Adipose tissue (tissue), 3 donors: ENCODE measurements around the gene NOS1AP. TPM values are rescaled to one million over a fixed set of nuclear protein-coding genes. Genes with fewer than 3 reads are reported as not detected.

ENCODE experiments used
- H3K27ac ChIP-seq: one replicate; pipeline ENCODE4 v1.5.1; 2013; ENCODE audit warnings: low read depth, low read length
- WGBS, 3 donors: extraction: QIAGEN DNeasy Blood & Tissue Kit; methylation state at CpG; one replicate each; pipeline ENCODE4 v1.1.7; 2013; 5-methylcytosine and 5-hydroxymethylcytosine counted together
- polyA plus RNA-seq, 3 donors: library from polyadenylated mRNA; stranded (reverse); fragments of 200-250 nt; gene quantifications; one replicate each; pipeline ENCODE4 v1.2.3, GENCODE V29; 2013
- donor health status: healthy with polysubstance abuse.
- donor health status: Bipolar disorder and iron deficiency.
- donor health status: healthy.

NOS1AP gene
- 1 to 10 TPM in 1 of 3 donors, under 1 TPM in 2; 0.28 to 1.1 (median 0.40) TPM for polyA plus RNA-seq

DNA sequence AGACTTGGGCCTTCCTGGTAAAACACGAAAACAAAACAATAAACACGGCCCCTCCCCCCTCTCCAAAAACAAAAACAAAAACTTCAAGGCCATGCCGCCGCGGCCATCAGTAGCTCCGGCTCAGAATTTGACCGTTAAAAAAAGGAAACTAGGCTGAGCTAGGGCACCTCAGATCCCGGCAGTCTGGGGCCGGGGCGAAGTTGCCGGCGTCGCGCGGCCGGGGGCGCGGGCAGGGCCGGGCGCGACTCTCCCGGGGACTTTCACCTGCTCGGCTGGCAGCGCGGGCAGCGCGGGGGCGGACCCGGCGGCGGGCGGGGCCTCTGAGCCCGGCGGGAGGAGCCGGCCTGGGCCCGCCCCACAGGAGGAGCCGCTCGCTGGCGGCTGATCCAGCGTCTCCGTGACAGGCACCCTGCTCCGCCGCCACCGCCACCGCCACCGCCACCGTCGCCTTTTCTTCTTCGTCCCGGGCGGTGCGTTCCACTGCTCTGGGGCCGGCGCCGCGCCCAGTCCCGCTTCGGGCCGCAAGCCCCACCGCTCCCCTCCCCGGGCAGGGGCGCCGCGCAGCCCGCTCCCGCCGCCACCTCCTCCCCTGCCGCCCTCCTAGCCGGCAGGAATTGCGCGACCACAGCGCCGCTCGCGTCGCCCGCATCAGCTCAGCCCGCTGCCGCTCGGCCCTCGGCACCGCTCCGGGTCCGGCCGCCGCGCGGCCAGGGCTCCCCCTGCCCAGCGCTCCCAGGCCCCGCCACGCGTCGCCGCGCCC lies at the start of gene NOS1AP:
TSS of gene NOS1AP (plus strand) at position 358 of the 760 bp plus-strand sequence. CDS start 487 bp downstream, outside the sequence.
- WGBS, 3 donors, result 0 to 1% (median 0%) methylated on average over 61 to 93 of the region's 95 CpGs
- no peak within 1 kb of the TSS for H3K27ac ChIP-seq

DNA sequence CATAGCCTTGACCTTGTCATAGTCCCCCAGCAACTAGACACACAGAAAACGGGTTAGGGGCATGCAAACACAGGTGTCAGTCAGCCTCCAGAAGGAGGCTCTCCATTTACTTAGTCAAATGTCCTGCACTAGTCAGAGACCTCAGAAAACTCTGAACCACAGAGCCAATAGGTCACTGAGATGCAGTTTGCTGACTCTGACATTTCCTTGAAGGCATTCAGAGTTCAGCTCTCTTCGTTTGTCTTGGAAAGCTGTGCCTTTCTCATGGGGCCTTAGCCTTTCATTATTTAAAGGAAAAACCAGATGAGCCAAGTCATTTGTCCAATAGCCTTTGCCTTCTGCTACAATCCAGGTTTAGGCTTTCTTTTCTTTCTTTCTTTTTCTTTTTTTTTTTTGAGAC lies 49.3 kb upstream of the NOS1AP start:
- no peak overlapping the region for H3K27ac ChIP-seq
- WGBS, 3 donors, result 35 to 56% (median 44%) methylated on average over 2 of the region's 2 CpGs

DNA sequence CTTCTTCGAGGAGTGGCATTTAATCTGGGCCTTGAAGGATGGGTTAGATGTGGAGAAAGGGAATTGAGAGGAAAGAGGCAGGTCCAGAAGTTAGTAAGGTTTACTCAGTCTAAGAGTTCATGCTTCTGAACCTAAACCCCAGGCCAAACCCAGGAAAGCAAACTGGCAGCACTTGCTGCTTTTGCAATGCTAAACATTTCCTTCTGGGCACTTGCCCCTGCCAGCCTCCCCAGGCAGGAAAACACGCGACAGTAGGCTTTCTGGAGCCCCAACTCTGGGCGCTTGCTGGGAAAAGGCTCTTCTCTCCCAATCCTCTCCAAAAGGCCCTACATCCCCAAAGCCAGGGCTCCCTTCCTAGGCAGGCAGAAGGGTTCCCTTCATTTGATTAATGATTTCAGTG lies 48.4 kb upstream of the NOS1AP start:
- 55 to 89% (median 80%) methylated on average over 4 of the region's 4 CpGs for WGBS, 3 donors
- no peak overlapping the region for H3K27ac ChIP-seq

DNA sequence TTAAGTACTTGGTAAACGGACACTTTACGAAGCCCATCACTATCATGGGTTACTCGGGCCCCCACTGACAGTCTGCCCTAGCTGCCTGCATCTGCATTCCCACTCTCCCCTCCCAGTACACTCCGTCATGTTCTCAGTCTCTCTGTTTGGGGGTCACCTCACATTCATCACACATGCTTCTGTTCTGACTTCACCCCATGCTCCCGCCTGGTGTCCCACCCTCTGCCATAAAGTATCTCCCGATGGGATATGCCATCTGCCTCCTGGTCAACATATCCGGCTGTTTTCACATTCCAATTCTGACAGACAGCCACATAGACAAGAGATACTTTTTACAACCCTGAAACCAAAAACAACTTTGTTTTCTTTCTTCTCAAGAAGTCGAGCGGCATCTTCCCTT lies 46.9 kb upstream of the NOS1AP start:
- H3K27ac ChIP-seq, result no peak overlapping the region
- WGBS, 3 donors, result 66 to 83% (median 80%) methylated on average over 9 of the region's 9 CpGs

DNA sequence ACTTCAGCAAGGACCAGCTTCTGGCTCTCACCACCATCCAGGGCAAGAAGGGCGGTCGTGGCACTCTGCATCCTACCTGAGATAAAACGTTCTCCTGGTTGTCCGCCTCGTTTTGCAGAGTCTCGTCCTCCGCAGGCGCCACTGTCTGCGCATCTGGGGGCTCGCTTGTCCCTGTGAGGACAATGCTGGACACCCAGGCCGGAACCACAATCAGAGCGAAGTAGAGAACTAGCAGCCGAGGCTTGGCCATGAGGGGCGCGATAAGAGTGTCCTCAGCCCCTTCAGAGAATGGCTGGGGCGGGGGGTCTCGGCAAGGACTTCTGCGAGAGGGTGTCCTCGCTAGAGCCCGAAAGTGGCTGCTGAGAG lies 46.3 kb upstream of the NOS1AP start:
- WGBS, 3 donors, result 25 to 37% (median 30%) methylated on average over 20 of the region's 20 CpGs
- H3K27ac ChIP-seq, result no peak overlapping the region

DNA sequence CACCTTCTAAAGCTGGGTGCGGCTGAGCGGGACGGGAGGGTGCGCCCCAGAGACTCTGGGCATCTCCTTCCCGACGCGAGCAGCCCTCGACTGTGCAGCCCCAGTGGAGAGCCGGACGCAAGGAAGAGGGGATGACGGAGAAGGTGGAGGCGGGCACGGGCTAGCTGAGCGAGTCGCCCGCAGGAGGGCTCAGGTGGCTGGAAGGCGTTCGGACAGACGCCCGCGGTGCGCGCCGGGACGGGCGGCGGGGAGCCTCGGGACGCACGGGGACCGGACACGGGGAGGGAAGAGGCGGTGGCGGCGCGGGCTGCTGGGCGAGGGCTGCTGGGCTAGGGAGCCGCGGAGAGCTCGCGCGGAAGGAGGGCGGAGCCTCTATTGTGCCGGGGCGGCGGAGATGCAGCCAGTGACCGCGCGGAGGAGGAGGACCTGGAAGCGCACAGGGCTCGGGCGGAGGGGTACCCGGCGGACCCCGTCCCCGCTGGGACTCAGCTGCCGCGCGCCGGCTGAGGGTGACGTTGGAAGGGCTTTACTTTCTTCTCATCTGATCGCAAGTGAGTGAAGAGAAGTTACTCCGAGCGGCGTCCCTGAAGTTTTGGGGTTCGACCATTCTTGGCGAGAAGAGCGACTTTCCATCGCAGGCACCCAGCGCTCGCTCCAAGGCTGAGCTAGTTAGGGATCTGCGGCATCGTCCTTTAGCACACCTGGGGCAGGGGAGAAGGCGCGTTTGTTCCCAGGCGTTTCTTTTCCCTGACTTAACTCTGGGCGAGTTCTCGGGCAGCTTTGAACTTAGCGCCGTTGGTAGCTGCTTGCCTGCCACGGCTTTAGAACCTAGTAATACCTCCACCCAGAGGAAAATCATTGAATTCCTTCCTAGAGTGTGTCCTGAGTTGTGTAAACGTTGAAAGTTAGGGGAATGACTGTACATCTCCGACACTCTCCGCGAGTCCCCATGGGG lies 45.7 kb upstream of the NOS1AP start, which contains the start of gene OLFML2B:
TSS of gene OLFML2B (minus strand) at position 323 of the 955 bp plus-strand sequence. CDS start 439 bp downstream, outside the sequence.
- 1% methylated on average over 78 to 85 of the region's 85 CpGs for WGBS, 3 donors

DNA sequence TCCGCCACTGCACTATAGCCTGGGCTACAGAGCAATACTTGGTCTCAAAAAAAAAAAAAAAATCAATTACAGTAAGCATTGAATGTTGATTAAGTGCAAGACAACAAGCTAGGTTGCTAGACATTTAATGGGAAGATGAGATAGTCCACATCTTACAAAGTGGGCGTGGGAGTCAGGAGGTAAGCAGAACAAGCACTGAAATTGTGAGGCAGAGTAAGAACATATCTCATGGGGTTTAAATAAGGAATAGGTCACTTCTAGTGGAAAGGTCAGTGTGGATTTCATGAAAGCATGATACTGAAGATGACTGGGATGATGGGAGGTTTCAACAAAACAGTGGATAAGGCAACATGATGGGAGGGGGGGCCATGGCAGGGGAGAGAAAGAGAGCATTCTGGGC lies 44.0 kb upstream of the NOS1AP start:
- 92 to 97% (median 95%) methylated on average over 2 of the region's 2 CpGs for WGBS, 3 donors
- H3K27ac ChIP-seq, result no peak overlapping the region

More for the DNA sequence above, 45.7 kb upstream of the NOS1AP start, which contains the start of gene OLFML2B:
- no peak within 1 kb of the TSS for H3K27ac ChIP-seq

DNA sequence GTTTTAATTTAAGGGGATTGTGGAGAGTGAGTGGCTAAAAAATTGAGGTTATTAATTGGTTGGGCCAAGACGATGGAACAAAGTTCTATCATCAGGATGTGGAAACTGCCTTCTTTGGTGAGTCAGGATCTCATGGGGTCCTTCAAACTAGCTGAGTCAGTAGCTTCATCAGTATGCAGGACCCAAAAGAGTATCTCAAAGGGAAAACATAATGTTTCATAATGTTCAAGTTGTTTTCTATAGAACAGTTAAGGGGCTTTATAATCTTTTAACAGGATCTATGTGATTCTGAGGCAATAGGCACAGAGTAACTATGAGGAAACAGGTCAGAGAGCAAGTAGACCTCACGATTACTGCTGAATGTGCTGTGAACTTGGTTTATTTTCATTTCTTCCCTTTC lies 42.6 kb upstream of the NOS1AP start:
- no peak overlapping the region for H3K27ac ChIP-seq
- WGBS, 3 donors, result 63 to 74% (median 69%) methylated on average over 2 of the region's 2 CpGs

DNA sequence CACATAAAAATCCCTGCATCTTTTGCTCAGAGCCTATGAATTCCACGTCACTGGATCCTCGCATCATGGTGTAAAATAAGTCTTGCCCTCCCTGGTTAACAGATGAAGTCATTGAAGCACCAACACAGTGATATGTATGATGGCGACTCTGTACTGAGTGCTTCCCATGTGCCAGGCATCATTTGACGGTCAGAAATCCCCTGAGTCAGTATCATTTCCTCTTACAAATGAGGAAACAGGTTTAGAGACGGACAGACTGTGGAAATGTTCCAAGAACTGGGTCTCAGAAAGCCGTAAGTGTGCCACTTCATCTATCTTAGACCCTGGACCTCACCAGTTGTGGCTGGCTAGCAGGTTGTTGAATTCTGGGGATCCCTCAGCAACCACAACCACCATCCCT lies 40.8 kb upstream of the NOS1AP start:
- no peak overlapping the region for H3K27ac ChIP-seq
- WGBS, 3 donors, result 52 to 64% (median 55%) methylated on average over 6 of the region's 6 CpGs

DNA sequence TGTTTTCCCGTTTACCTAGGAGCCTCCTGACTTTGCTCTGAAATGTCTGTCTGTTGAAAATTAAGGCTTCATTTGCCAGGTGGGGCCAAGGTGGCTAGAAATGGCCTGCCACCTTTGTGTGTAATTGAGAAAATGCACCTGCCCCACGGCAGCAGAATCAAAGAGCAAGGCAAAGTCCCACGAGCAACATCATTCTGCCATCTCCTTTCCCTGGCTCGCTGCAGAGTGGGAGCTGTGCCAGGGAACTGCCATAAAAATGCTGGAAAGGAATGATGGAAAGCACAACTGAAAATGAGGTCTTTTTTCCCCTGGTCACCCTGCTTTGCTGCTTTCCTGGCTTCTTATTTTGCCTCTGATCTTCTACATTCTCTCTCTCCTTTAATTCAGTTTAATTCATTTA lies 40.3 kb upstream of the NOS1AP start:
- H3K27ac ChIP-seq, result no peak overlapping the region
- 25 to 42% (median 33%) methylated on average over 4 of the region's 4 CpGs for WGBS, 3 donors

DNA sequence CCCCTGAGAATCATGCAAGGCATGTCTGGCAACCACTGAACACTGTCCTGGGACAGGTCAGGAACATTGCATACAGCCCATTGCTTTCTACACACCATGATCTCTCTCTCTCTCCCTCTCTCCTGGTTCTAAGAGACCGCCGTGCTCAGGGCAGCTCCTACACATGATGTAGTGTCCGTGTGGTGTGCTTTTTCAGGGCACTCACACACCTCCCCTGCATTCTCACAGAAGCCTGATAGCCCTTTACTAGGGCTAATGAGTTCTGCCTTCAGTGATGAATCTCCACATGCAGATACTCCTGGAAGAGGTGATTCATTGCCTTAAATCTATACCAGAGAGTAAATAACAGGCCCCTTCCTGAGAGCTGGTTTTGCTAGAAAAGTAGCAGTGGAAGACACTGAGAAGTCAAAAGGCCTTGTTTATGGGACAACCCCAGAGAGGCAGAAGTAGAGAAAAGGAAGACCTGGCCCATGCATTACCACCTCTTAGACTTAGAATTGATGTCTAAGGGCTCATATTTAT lies 38.7 kb upstream of the NOS1AP start:
- WGBS, 3 donors, result 86 to 96% (median 89%) methylated on average over 3 of the region's 3 CpGs
- no peak overlapping the region for H3K27ac ChIP-seq

DNA sequence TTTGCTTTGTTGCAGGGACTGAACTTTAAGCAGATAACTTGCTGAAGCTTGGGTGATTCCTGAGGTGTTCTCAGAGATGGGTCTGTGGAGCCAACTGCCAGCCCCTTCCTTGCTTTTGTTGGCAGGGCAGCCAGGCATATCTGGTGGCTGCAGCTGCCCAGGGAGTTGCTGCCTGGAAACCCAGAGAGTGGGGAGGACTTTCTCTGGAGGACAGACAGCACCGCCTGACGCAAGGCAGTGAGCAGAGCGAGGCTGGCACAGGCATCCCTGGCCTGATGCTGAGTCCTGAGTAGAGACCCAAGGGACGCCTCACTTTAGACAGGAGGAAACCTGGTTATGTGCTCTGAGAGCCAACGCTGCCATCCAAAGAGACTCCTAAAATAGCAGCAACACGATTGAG lies 36.1 kb upstream of the NOS1AP start:
- no peak overlapping the region for H3K27ac ChIP-seq
- 62 to 68% (median 67%) methylated on average over 6 of the region's 6 CpGs for WGBS, 3 donors

DNA sequence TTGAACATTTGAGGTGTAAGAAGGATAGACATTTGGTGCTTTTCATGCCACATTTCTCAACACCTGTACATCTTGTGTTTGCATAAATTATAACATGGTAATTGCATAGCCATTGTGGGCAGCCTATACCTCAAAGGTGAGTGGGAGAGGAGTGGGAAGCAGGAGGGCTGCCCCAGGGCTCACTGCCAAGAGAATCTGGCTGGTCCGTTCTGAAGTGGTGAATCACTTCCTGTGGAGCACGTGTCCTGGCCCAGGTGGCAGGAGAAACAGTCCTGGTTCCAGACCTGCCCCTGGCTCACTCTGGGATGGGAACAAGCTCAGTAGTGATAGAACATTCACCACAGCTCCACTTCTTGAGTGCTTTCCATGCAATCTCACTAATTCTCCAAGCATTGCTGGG lies 34.2 kb upstream of the NOS1AP start:
- 14 to 21% (median 14%) methylated on average over 2 of the region's 2 CpGs for WGBS, 3 donors

DNA sequence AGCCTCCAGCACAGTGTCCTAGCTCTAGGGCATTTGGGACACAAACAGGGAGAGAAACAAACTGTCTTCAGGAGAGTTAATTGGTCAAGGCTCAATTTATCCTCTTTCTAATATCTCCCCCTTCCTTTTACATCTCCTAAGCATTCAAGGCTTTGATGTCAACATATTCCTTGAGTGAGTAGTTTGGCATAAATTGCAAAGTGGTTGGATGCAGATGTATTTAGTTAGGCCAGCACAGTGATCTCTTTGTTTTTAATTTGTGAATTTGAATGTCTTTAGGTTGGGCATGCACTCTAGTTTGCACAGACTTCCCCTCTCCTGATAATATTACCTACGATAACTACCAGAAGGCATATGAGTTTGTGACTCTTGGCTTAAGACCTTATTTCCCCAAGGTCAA lies 33.3 kb upstream of the NOS1AP start:
- WGBS, 3 donors, result 37 to 92% (median 90%) methylated on average over 1 of the region's 1 CpG

More for the DNA sequence above, 34.2 kb upstream of the NOS1AP start:
- H3K27ac ChIP-seq, result no peak overlapping the region

DNA sequence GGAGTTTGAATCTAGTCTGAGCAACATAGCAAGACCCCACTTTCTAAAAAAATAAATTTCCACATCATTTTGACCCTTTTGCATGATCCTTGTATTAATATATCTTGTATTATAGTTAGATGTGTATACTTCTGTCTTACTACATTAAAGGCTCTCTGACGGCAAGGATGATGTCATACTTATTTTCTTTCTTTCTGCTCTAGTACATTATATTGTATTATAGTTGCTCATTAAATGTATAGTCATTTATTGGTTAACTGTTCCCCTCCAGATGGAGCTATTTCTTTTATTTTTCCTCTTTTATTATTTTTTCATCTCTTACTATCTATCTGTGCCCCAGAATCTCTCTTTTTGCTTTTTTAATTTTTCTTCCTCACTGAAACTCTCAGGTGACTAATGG lies 30.9 kb upstream of the NOS1AP start:
- 76 to 93% (median 82%) methylated on average over 1 of the region's 1 CpG for WGBS, 3 donors
- no peak overlapping the region for H3K27ac ChIP-seq

More for the DNA sequence above, 33.3 kb upstream of the NOS1AP start:
- H3K27ac ChIP-seq, result no peak overlapping the region

DNA sequence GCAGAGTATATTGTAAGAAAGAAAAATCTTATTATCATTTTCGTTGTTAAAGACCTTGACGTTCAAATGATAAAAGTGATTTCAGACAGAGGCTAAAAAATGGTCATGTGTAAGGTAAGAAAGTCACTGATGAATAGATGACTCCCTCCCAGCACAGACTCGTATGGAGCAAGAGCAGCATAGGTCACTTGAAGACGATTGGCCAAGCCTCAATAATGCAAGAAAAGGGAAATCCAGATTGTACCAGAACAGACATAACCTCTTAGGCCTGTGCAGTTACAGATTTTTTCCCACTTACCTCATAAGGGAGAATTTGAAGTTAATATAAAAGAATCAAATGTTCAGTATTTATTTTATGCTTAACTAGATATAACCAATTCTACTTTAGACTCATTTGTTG lies 29.5 kb upstream of the NOS1AP start:
- H3K27ac ChIP-seq, result no peak overlapping the region
- WGBS, 3 donors, result 53 to 67% (median 59%) methylated on average over 4 of the region's 4 CpGs

DNA sequence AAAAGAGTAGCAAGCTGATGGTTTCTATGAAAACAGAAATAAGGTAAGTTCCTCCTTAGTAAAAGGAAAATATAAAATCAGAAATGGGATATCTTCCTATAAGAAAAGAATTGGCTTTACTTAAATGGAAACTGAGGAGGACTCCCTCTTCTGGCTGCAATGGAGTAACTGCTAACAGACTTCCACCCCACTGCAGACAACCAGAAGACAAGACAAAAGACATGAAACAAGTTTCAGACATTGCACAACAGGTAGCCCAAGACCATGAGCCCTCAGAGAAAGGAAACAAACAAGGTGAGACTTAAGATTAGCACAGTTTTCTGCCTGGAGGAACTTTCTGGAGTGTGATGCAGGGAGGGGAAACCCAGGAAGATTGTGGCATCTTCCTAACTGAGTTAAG lies 28.8 kb upstream of the NOS1AP start:
- no peak overlapping the region for H3K27ac ChIP-seq

DNA sequence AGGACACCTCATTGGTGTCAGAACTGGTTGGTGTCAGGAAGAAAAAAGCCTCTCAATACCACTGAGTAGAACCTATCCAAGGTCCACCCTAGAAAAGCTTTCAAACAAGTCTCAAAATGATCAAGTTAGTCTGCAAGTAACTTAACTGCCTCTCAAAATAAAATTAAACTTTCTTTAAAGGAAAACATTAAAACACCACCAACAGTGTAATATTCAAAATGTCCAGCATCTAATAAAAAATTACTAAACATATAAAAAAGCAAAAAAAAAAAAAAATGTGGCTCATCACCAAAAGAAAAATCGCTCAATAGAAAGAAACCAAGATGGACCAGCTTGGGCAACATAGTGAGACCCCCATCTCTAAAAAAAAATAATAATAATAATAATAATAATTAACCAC lies 27.1 kb upstream of the NOS1AP start:
- no peak overlapping the region for H3K27ac ChIP-seq
- WGBS, 3 donors, result 81 to 96% (median 88%) methylated on average over 1 of the region's 1 CpG

DNA sequence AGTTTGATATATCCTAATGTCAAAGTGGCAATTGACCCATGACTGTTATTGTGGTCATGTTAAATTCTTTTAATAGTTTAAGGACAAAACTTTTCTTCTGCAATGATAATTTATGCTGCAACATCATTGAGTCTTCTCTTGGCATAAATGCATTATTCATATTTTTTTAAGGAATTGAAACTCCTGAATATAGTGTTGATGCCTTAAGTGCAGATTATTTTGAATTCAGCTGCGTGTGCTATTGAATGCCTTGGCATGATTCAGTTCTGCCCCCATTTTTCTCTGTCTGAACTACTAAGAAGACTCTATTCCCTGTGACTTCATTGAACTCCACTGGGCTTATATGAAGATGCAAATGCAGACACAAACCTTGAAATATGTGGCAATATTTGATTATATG lies 22.6 kb upstream of the NOS1AP start:
- 51 to 57% (median 57%) methylated on average over 1 of the region's 1 CpG for WGBS, 3 donors
- no peak overlapping the region for H3K27ac ChIP-seq
